HEK293 (cell line): ENCODE data around the gene FAN1.

Source experiments
- BCL11A ChIP-seq: fragments of 450-650 bp; formaldehyde crosslinking; IDR thresholded peaks from 2 replicates; pipeline ENCODE4 v1.5.1; 2016; ENCODE audit warnings: low read depth, missing biosample characterization, missing genetic modification characterization
- BCL11B ChIP-seq: fragments of 450-650 bp; formaldehyde crosslinking; IDR thresholded peaks from 2 replicates; pipeline ENCODE4 v1.5.1; 2016; ENCODE audit warnings: low read depth, missing biosample characterization, missing genetic modification characterization
- HOXD13 ChIP-seq: sonication (generic); formaldehyde crosslinking; IDR thresholded peaks from 2 replicates; pipeline ENCODE4 v1.8.0; 2022; ENCODE audit warnings: missing genetic modification reagents, borderline replicate concordance
- KLF1 ChIP-seq: fragments of 450-650 bp; formaldehyde crosslinking; IDR thresholded peaks from 2 replicates; pipeline ENCODE4 v1.5.1; 2016; ENCODE audit warnings: missing biosample characterization, missing genetic modification characterization
- MYNN ChIP-seq: fragments of 450-650 bp; formaldehyde crosslinking; IDR thresholded peaks from 2 replicates; pipeline ENCODE4 v1.5.1; 2016; ENCODE audit warnings: missing biosample characterization, missing genetic modification characterization, borderline replicate concordance
- OVOL3 ChIP-seq: fragments of 450-650 bp; formaldehyde crosslinking; IDR thresholded peaks from 2 replicates; pipeline ENCODE4 v1.5.1; 2016; ENCODE audit warnings: missing biosample characterization, missing genetic modification characterization
- REPIN1 ChIP-seq: fragments of 450-650 bp; formaldehyde crosslinking; IDR thresholded peaks from 2 replicates; pipeline ENCODE4 v1.5.1; 2017; ENCODE audit warnings: missing biosample characterization, missing genetic modification characterization, low read depth
- SP2 ChIP-seq: fragments of 450-650 bp; formaldehyde crosslinking; IDR thresholded peaks from 2 replicates; pipeline ENCODE4 v1.5.1; 2016; ENCODE audit warnings: missing biosample characterization, missing genetic modification characterization
- SP3 ChIP-seq: fragments of 450-650 bp; formaldehyde crosslinking; IDR thresholded peaks from 2 replicates; pipeline ENCODE4 v1.5.1; 2016; ENCODE audit warnings: missing biosample characterization, missing genetic modification characterization
- SP7 ChIP-seq: fragments of 450-650 bp; formaldehyde crosslinking; IDR thresholded peaks from 2 replicates; pipeline ENCODE4 v1.5.1; 2016; ENCODE audit warnings: missing biosample characterization, missing genetic modification characterization
- TCF7L2 ChIP-seq: IDR thresholded peaks from 2 replicates; pipeline ENCODE4 v1.6.1; 2011; ENCODE audit warnings: low read depth, mild to moderate bottlenecking, inconsistent platforms, low read length, moderate library complexity, borderline replicate concordance
- WT1 ChIP-seq: fragments of 450-650 bp; formaldehyde crosslinking; IDR thresholded peaks from 2 replicates; pipeline ENCODE4 v1.5.1; 2016; ENCODE audit warnings: missing biosample characterization, missing genetic modification characterization
- ZBTB7A ChIP-seq: fragments of 450-650 bp; formaldehyde crosslinking; IDR thresholded peaks from 2 replicates; pipeline ENCODE4 v1.5.1; 2016; ENCODE audit warnings: low read depth, missing biosample characterization, missing genetic modification characterization
- ZFP37 ChIP-seq: fragments of 450-650 bp; formaldehyde crosslinking; IDR thresholded peaks from 2 replicates; pipeline ENCODE4 v1.5.1; 2016; ENCODE audit warnings: missing biosample characterization, missing genetic modification characterization
- ZNF121 ChIP-seq: fragments of 450-650 bp; formaldehyde crosslinking; IDR thresholded peaks from 2 replicates; pipeline ENCODE4 v1.5.1; 2016; ENCODE audit warnings: missing biosample characterization, missing genetic modification characterization
- ZNF2 ChIP-seq: fragments of 450-650 bp; formaldehyde crosslinking; IDR thresholded peaks from 2 replicates; pipeline ENCODE4 v1.5.1; 2016; ENCODE audit warnings: missing biosample characterization, missing genetic modification characterization
- ZNF214 ChIP-seq: fragments of 450-650 bp; formaldehyde crosslinking; IDR thresholded peaks from 2 replicates; pipeline ENCODE4 v1.5.1; 2017; ENCODE audit warnings: missing biosample characterization, mild to moderate bottlenecking, missing genetic modification characterization, borderline replicate concordance
- ZNF23 ChIP-seq: fragments of 450-650 bp; formaldehyde crosslinking; IDR thresholded peaks from 2 replicates; pipeline ENCODE4 v1.5.1; 2016; ENCODE audit warnings: missing biosample characterization, missing genetic modification characterization, borderline replicate concordance
- ZNF266 ChIP-seq: fragments of 450-650 bp; formaldehyde crosslinking; IDR thresholded peaks from 2 replicates; pipeline ENCODE4 v1.5.1; 2016; ENCODE audit warnings: missing biosample characterization, missing genetic modification characterization, low read depth
- ZNF335 ChIP-seq: fragments of 450-650 bp; formaldehyde crosslinking; conservative IDR thresholded peaks from 2 replicates; pipeline ENCODE4 v1.5.1; 2016; ENCODE audit warnings: missing biosample characterization, missing genetic modification characterization
- ZNF366 ChIP-seq: fragments of 450-650 bp; formaldehyde crosslinking; conservative IDR thresholded peaks from 2 replicates; pipeline ENCODE4 v1.5.1; 2016; ENCODE audit warnings: missing biosample characterization, missing genetic modification characterization
- ZNF521 ChIP-seq: fragments of 450-650 bp; formaldehyde crosslinking; IDR thresholded peaks from 2 replicates; pipeline ENCODE4 v1.5.1; 2017; ENCODE audit warnings: missing biosample characterization, mild to moderate bottlenecking, missing genetic modification characterization
- ZNF529 ChIP-seq: fragments of 450-650 bp; formaldehyde crosslinking; IDR thresholded peaks from 2 replicates; pipeline ENCODE4 v1.5.1; 2017; ENCODE audit warnings: missing genetic modification characterization, missing biosample characterization; ENCODE audit not compliant: insufficient replicate concordance
- ZNF558 ChIP-seq: fragments of 450-650 bp; formaldehyde crosslinking; IDR thresholded peaks from 2 replicates; pipeline ENCODE4 v1.5.1; 2016; ENCODE audit warnings: missing biosample characterization, missing genetic modification characterization
- ZNF596 ChIP-seq: fragments of 450-650 bp; IDR thresholded peaks from 2 replicates; pipeline ENCODE4 v1.5.0; 2018; ENCODE audit warnings: missing biosample characterization, mild to moderate bottlenecking, missing genetic modification characterization, moderate library complexity
- ZNF610 ChIP-seq: fragments of 450-650 bp; formaldehyde crosslinking; IDR thresholded peaks from 2 replicates; pipeline ENCODE4 v1.5.1; 2016; ENCODE audit warnings: missing biosample characterization, missing genetic modification characterization, borderline replicate concordance
- ZNF621 ChIP-seq: fragments of 450-650 bp; formaldehyde crosslinking; IDR thresholded peaks from 2 replicates; pipeline ENCODE4 v1.5.1; 2017; ENCODE audit warnings: missing biosample characterization, missing genetic modification characterization
- ZNF654 ChIP-seq: fragments of 450-650 bp; formaldehyde crosslinking; IDR thresholded peaks from 2 replicates; pipeline ENCODE4 v1.5.1; 2016; ENCODE audit warnings: low read depth, missing biosample characterization, missing genetic modification characterization
- ZNF677 ChIP-seq: fragments of 450-650 bp; IDR thresholded peaks from 2 replicates; pipeline ENCODE4 v1.5.0; 2018; ENCODE audit warnings: missing biosample characterization, mild to moderate bottlenecking, missing genetic modification characterization, moderate library complexity
- TF ChIP-seq, protein P1 (sequence below): fragments of 450-650 bp; formaldehyde crosslinking; IDR thresholded peaks from 2 replicates; pipeline ENCODE4 v1.5.1; 2016; ENCODE audit warnings: missing biosample characterization, missing genetic modification characterization
- TF ChIP-seq, protein P2 (sequence below): fragments of 450-650 bp; IDR thresholded peaks from 2 replicates; pipeline ENCODE4 v1.5.1; 2018; ENCODE audit warnings: missing biosample characterization, mild to moderate bottlenecking, missing genetic modification characterization
- TF ChIP-seq, protein P3 (sequence below): fragments of 450-650 bp; formaldehyde crosslinking; IDR thresholded peaks from 2 replicates; pipeline ENCODE4 v1.5.1; 2016; ENCODE audit warnings: missing biosample characterization, missing genetic modification characterization, low read depth
- TF ChIP-seq, protein P4 (sequence below): fragments of 450-650 bp; formaldehyde crosslinking; IDR thresholded peaks from 2 replicates; pipeline ENCODE4 v1.5.1; 2017; ENCODE audit warnings: missing biosample characterization, missing genetic modification characterization

FAN1 gene

DNA sequence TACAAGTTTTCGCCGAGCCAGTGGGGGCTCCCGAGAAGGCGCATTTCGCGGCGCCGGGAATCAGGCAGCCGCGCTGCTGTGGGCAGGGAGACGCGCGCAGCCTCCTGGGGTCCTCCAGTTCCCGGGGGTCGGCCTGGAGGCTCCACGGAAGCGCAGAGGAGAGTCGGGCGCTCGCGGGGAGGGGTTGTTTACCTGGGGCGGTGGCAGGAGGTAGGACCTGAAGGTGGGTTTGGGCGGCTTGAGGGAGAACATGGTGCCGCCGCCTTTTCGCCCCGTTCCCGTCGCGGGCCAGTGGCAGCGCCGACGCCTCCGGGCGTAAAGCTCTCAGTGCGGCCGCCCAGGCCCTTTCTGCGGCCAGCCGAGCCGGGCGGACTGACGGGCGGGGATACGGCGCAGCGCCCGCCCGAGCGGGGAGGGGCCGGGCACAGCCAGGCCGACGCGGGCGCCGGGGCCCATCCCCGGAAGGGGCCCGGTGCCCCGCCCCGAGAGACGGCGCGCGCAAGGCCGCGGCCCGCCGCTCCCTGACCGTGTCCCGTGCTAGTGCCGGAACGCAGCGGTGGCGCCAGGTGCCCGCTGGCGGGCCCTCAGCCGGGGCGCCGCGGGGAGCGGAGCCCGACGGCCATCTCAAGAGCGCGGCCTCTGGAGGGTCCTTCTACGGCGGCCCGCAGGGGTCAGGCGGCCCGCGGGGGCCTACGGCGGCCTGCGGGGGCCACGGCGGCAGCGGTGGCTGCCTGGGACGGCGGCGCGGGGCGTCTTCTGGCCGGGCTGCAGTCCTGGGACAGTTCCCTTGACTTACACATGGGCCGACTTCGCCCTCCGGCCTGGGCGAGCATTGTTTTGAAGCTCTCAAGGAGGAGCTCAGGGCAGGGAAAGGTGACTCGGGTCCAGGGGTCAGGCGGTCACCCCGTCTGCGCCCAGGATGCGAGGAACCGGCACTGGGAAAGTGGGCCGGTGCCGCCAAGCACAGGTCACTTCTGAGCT lies 87.8 kb downstream of the FAN1 start, which contains the start of gene MTMR10 (continued):
- peak; percentile 64 for TF ChIP-seq KLF1 (tag by site-specific recombination)
- TF ChIP-seq ZNF529 = no peak
- no peak for TF ChIP-seq ZNF677 (tag by site-specific recombination)
- TF ChIP-seq BCL11A (tag by site-specific recombination) = no peak
- TF ChIP-seq, protein P1, sequence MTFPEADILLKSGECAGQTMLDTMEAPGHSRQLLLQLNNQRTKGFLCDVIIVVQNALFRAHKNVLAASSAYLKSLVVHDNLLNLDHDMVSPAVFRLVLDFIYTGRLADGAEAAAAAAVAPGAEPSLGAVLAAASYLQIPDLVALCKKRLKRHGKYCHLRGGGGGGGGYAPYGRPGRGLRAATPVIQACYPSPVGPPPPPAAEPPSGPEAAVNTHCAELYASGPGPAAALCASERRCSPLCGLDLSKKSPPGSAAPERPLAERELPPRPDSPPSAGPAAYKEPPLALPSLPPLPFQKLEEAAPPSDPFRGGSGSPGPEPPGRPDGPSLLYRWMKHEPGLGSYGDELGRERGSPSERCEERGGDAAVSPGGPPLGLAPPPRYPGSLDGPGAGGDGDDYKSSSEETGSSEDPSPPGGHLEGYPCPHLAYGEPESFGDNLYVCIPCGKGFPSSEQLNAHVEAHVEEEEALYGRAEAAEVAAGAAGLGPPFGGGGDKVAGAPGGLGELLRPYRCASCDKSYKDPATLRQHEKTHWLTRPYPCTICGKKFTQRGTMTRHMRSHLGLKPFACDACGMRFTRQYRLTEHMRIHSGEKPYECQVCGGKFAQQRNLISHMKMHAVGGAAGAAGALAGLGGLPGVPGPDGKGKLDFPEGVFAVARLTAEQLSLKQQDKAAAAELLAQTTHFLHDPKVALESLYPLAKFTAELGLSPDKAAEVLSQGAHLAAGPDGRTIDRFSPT = no peak
- TF ChIP-seq REPIN1 = no peak
- TF ChIP-seq ZNF366 = no peak
- no peak for TF ChIP-seq OVOL3 (tag by site-specific recombination)
- no peak for TF ChIP-seq ZNF558 (tag by site-specific recombination)
- no peak for TF ChIP-seq ZNF521 (tag by site-specific recombination)
- no peak for TF ChIP-seq ZNF266
- no peak for TF ChIP-seq ZNF2 (tag by site-specific recombination)
- no peak for TF ChIP-seq HOXD13 (CRISPR knock-in tag)
- TF ChIP-seq ZBTB7A (tag by site-specific recombination) = no peak
- TF ChIP-seq, protein P2, sequence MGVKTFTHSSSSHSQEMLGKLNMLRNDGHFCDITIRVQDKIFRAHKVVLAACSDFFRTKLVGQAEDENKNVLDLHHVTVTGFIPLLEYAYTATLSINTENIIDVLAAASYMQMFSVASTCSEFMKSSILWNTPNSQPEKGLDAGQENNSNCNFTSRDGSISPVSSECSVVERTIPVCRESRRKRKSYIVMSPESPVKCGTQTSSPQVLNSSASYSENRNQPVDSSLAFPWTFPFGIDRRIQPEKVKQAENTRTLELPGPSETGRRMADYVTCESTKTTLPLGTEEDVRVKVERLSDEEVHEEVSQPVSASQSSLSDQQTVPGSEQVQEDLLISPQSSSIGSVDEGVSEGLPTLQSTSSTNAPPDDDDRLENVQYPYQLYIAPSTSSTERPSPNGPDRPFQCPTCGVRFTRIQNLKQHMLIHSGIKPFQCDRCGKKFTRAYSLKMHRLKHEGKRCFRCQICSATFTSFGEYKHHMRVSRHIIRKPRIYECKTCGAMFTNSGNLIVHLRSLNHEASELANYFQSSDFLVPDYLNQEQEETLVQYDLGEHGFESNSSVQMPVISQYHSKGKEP (tag by site-specific recombination) = no peak
- TF ChIP-seq ZNF596 (tag by site-specific recombination) = no peak
- no peak for TF ChIP-seq ZNF610 (tag by site-specific recombination)
- no peak for TF ChIP-seq TCF7L2
- no peak for TF ChIP-seq MYNN (tag by site-specific recombination)
- TF ChIP-seq, protein P3, sequence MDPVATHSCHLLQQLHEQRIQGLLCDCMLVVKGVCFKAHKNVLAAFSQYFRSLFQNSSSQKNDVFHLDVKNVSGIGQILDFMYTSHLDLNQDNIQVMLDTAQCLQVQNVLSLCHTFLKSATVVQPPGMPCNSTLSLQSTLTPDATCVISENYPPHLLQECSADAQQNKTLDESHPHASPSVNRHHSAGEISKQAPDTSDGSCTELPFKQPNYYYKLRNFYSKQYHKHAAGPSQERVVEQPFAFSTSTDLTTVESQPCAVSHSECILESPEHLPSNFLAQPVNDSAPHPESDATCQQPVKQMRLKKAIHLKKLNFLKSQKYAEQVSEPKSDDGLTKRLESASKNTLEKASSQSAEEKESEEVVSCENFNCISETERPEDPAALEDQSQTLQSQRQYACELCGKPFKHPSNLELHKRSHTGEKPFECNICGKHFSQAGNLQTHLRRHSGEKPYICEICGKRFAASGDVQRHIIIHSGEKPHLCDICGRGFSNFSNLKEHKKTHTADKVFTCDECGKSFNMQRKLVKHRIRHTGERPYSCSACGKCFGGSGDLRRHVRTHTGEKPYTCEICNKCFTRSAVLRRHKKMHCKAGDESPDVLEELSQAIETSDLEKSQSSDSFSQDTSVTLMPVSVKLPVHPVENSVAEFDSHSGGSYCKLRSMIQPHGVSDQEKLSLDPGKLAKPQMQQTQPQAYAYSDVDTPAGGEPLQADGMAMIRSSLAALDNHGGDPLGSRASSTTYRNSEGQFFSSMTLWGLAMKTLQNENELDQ (tag by site-specific recombination) = no peak
- peak; percentile 56 for TF ChIP-seq SP2
- no peak for TF ChIP-seq BCL11B (tag by site-specific recombination)
- no peak for TF ChIP-seq ZNF654
- TF ChIP-seq WT1 (tag by site-specific recombination) = no peak
- no peak for TF ChIP-seq ZNF214 (tag by site-specific recombination)
- TF ChIP-seq ZFP37 (tag by site-specific recombination) = no peak
- no peak for TF ChIP-seq ZNF621 (tag by site-specific recombination)
- TF ChIP-seq ZNF121 (tag by site-specific recombination) = no peak
- no peak for TF ChIP-seq SP7
- peak; percentile 77 for TF ChIP-seq ZNF335 (tag by site-specific recombination)
- TF ChIP-seq SP3 (tag by site-specific recombination) = no peak
- no peak for TF ChIP-seq ZNF23 (tag by site-specific recombination)
- TF ChIP-seq, protein P4, sequence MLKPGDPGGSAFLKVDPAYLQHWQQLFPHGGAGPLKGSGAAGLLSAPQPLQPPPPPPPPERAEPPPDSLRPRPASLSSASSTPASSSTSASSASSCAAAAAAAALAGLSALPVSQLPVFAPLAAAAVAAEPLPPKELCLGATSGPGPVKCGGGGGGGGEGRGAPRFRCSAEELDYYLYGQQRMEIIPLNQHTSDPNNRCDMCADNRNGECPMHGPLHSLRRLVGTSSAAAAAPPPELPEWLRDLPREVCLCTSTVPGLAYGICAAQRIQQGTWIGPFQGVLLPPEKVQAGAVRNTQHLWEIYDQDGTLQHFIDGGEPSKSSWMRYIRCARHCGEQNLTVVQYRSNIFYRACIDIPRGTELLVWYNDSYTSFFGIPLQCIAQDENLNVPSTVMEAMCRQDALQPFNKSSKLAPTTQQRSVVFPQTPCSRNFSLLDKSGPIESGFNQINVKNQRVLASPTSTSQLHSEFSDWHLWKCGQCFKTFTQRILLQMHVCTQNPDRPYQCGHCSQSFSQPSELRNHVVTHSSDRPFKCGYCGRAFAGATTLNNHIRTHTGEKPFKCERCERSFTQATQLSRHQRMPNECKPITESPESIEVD (tag by site-specific recombination) = no peak
